ENCODE measurements around the gene FIBCD1.

FIBCD1 gene

GRCh38 chr9:130892477-130893304 is 46.4 kb downstream of the FIBCD1 start:
- no peak overlapping the region for H3K4me2 ChIP-seq (ENCODE audit: low read length)
- no peak overlapping the region for H3K9ac ChIP-seq (ENCODE audit: low read length)
- H3K9me2 ChIP-seq (ENCODE audit: low read depth, low read length): no peaks in the 10 kb centered on the region
- no peaks in the 10 kb centered on the region for H3K9me3 ChIP-seq (ENCODE audit: low read length)
- H3K27me3 ChIP-seq (ENCODE audit: insufficient read depth, low read length): no peaks in the 10 kb centered on the region
- H3K27ac ChIP-seq (ENCODE audit: low read depth, low read length, poor library complexity, severe bottlenecking): no peak overlapping the region
- H3K4me1 ChIP-seq (ENCODE audit: insufficient read depth, low read length, severe bottlenecking): no peaks in the 10 kb centered on the region
- no peaks in the 10 kb centered on the region for H4K20me1 ChIP-seq (ENCODE audit: insufficient read depth, low read length)
- TF ChIP-seq CTCF (IDR thresholded peaks at IDR 0.05; ENCODE audit: low read length): no peak
- TF ChIP-seq EZH2 (IDR thresholded peaks at IDR 0.05; ENCODE audit: borderline replicate concordance, low read length): no peak
- H3K79me2 ChIP-seq (ENCODE audit: insufficient read depth, low read length): no peaks in the 10 kb centered on the region
- H3K4me3 ChIP-seq (ENCODE audit: low read depth, low read length, poor library complexity, severe bottlenecking): no peak overlapping the region
- no peaks in the 10 kb centered on the region for H3K36me3 ChIP-seq (ENCODE audit: insufficient read depth, low read length)
- no peaks in the 10 kb centered on the region for H3F3A ChIP-seq (ENCODE audit: insufficient read depth, low read length)
- H2AFZ ChIP-seq (ENCODE audit: low read length): no peak overlapping the region

- Histone ChIP-seq H3K9ac (ENCODE audit: low read length) (no peak overlapping the region), H3K27me3 (ENCODE audit: insufficient read depth, low read length) (no peaks in the 10 kb centered on the region), H3K9me2 (ENCODE audit: low read depth, low read length) (no peaks in the 10 kb centered on the region), H3K79me2 (ENCODE audit: insufficient read depth, low read length) (no peaks in the 10 kb centered on the region), H3K4me3 (ENCODE audit: low read depth, low read length, poor library complexity, severe bottlenecking) (no peak overlapping the region), H3K9me3 (ENCODE audit: low read length) (no peaks in the 10 kb centered on the region), H4K20me1 (ENCODE audit: insufficient read depth, low read length) (no peaks in the 10 kb centered on the region), H2AFZ (ENCODE audit: low read length) (no peak overlapping the region), H3K4me1 (ENCODE audit: insufficient read depth, low read length, severe bottlenecking) (no peaks in the 10 kb centered on the region), H3K36me3 (ENCODE audit: insufficient read depth, low read length) (no peaks in the 10 kb centered on the region), H3F3A (ENCODE audit: insufficient read depth, low read length) (no peaks in the 10 kb centered on the region), H3K27ac (ENCODE audit: low read depth, low read length, poor library complexity, severe bottlenecking) (no peak overlapping the region), H3K4me2 (ENCODE audit: low read length) (no peak overlapping the region)
- TF ChIP-seq CTCF (IDR thresholded peaks at IDR 0.05; ENCODE audit: low read length) (no peak), EZH2 (IDR thresholded peaks at IDR 0.05; ENCODE audit: borderline replicate concordance, low read length) (no peak)
Measured at GRCh38 chr9:130891688-130892476, 47.2 kb downstream of the FIBCD1 start.

GRCh38 chr9:130890870-130891687 is 48.0 kb downstream of the FIBCD1 start:
- Histone ChIP-seq H3K27ac (ENCODE audit: low read depth, low read length, poor library complexity, severe bottlenecking) (no peak overlapping the region), H3K4me2 (ENCODE audit: low read length) (no peak overlapping the region), H3K9me3 (ENCODE audit: low read length) (no peaks in the 10 kb centered on the region), H3K9ac (ENCODE audit: low read length) (no peak overlapping the region), H3F3A (ENCODE audit: insufficient read depth, low read length) (no peaks in the 10 kb centered on the region), H3K9me2 (ENCODE audit: low read depth, low read length) (no peaks in the 10 kb centered on the region), H3K4me1 (ENCODE audit: insufficient read depth, low read length, severe bottlenecking) (no peaks in the 10 kb centered on the region), H4K20me1 (ENCODE audit: insufficient read depth, low read length) (no peaks in the 10 kb centered on the region), H3K79me2 (ENCODE audit: insufficient read depth, low read length) (no peaks in the 10 kb centered on the region), H3K4me3 (ENCODE audit: low read depth, low read length, poor library complexity, severe bottlenecking) (no peak overlapping the region), H3K36me3 (ENCODE audit: insufficient read depth, low read length) (no peaks in the 10 kb centered on the region), H2AFZ (ENCODE audit: low read length) (no peak overlapping the region), H3K27me3 (ENCODE audit: insufficient read depth, low read length) (no peaks in the 10 kb centered on the region)
- TF ChIP-seq EZH2 (IDR thresholded peaks at IDR 0.05; ENCODE audit: borderline replicate concordance, low read length) (no peak), CTCF (IDR thresholded peaks at IDR 0.05; ENCODE audit: low read length) (no peak)
